Gastrocnemius medialis (tissue), 4 donors: Measurements from ENCODE around the gene VPS9D1.

Source experiments
- POLR2A ChIP-seq, 2 donors: fragments of 450-650 bp; IDR thresholded peaks; one replicate each; pipeline ENCODE4 v1.6.1; 2017; ENCODE audit warnings: antibody characterized with exemption in 2 of 2, mild to moderate bottlenecking in 2 of 2, moderate library complexity in 2 of 2
- TF ChIP-seq, protein P1 (sequence below), 5 experiments: fragments of 450-650 bp in 3 of 5; fragments of 200-600 bp in 2 of 5; sonication (generic) in 2 of 5; IDR thresholded peaks in 4 of 5; conservative IDR thresholded peaks in 1 of 5; 1 replicate in 4 of 5; 2 replicates in 1 of 5; pipeline ENCODE4 v1.5.1; 2016 to 2019; ENCODE audit warnings: antibody characterized with exemption in 5 of 5, mild to moderate bottlenecking in 3 of 5, moderate library complexity in 3 of 5

DNA sequence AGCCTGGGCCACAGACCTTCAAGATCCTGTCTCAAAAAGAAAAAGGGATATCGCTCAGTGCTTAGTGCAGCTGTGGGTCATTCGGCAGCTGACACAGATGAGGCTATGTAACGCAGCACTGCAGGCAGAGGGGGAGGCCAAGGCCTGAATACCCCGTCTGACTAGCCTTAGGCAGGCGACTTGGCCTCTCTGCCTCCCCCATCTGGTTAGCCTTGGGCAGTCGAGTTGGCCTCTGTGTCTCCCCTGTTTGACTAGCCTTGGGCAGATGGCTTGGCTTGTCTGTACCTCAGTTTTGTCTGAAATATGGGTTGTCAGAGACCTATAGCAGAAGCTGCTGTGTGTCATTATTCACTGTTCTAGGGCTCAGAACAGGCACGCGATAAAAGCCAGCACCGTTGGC, 53.1 kb downstream of the VPS9D1 start:
- TF ChIP-seq, protein P1, sequence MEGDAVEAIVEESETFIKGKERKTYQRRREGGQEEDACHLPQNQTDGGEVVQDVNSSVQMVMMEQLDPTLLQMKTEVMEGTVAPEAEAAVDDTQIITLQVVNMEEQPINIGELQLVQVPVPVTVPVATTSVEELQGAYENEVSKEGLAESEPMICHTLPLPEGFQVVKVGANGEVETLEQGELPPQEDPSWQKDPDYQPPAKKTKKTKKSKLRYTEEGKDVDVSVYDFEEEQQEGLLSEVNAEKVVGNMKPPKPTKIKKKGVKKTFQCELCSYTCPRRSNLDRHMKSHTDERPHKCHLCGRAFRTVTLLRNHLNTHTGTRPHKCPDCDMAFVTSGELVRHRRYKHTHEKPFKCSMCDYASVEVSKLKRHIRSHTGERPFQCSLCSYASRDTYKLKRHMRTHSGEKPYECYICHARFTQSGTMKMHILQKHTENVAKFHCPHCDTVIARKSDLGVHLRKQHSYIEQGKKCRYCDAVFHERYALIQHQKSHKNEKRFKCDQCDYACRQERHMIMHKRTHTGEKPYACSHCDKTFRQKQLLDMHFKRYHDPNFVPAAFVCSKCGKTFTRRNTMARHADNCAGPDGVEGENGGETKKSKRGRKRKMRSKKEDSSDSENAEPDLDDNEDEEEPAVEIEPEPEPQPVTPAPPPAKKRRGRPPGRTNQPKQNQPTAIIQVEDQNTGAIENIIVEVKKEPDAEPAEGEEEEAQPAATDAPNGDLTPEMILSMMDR (IDR thresholded peaks at IDR 0.05 in 4 of 5, conservative IDR thresholded peaks at IDR 0.05 in 1 of 5): no peak
- TF ChIP-seq POLR2A (IDR thresholded peaks at IDR 0.05): no peak
